Natural killer cell treated with Interleukin-12 subunit alpha and Interleukin-12 subunit beta and Interleukin-15 and Interleukin-18, amount 100 ng/mL, for 72 hours (primary cell): ENCODE data around the gene ICA1. TPM values are rescaled to one million over a fixed set of nuclear protein-coding genes. Genes with fewer than 3 reads are reported as not detected.

Experiments used
- ATAC-seq, 2 donors: fragments of 150-1000 bp; cut with Tn5 transposase in 1 of 2; sonication (Bioruptor Pico), chemical (Tn5 transposase) in 1 of 2; 2 replicates each; pipeline ENCODE4 v1.10.0; 2021
- DNase-seq: peaks from one replicate; pipeline ENCODE4 v3.0.0; 2022; ENCODE audit warnings: low spot score
- H3K27ac Mint-ChIP-seq, 2 donors: 1 replicate in 1 of 2; 2 replicates in 1 of 2; pipeline ENCODE4 v1.8.0; 2022; ENCODE audit warnings: mixed read lengths in 2 of 2, mild to moderate bottlenecking in 1 of 2, moderate library complexity in 1 of 2
- H3K27me3 Mint-ChIP-seq, 2 donors: 1 replicate in 1 of 2; 2 replicates in 1 of 2; pipeline ENCODE4 v1.8.0; 2022; ENCODE audit warnings: mixed read lengths in 2 of 2
- H3K36me3 Mint-ChIP-seq: one replicate; pipeline ENCODE4 v1.8.0; 2022; ENCODE audit warnings: mixed read lengths
- H3K4me1 Mint-ChIP-seq, 2 donors: 1 replicate in 1 of 2; 2 replicates in 1 of 2; pipeline ENCODE4 v1.8.0; 2022; ENCODE audit warnings: low read depth in 2 of 2, mixed read lengths in 2 of 2, mild to moderate bottlenecking in 1 of 2
- H3K4me3 Mint-ChIP-seq: one replicate; pipeline ENCODE4 v1.8.0; 2022; ENCODE audit warnings: mixed read lengths
- H3K9me3 Mint-ChIP-seq: 2 replicates; pipeline ENCODE4 v1.8.0; 2022; ENCODE audit warnings: mixed read lengths
- total RNA-seq, 2 donors: library from RNA; stranded (reverse); gene quantifications; one replicate each; pipeline ENCODE4 v1.2.3, GENCODE V29; 2022

The ICA1 gene
- total RNA-seq, 2 donors from 2014 or later, result 0.31 to 0.45 TPM

DNA sequence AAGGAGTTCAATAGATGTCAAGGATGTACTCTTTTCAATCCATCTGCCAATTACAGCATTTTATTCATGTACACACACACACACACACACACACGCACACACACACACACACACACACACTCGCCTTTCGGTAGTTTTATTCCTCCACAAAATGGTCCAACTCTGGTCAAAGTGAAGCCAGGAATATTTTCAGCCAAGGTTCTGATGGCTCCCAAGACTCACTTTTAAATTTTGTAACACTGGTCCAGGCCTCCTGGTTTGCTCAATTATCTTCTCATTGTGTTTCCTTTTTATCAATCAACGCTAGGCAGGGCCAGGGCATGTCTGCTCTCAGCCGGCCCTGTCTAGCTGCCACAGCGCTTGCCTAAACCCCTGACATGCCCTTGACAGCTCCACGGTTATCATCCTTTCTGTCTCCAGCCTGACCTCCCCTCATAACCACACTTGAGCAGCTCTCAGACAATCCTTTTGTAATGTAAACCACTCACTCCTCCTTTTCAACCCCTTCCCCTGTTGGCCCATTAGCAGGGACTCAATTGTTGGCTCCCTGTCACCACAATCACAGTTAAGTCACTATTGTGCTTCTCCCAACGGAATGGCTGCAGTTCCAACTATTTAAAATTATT, 115.1 kb downstream of the ICA1 start:
- Mint-ChIP-seq H3K4me3 (no peak overlapping the region), H3K27me3 (no peaks in the 10 kb centered on the region), H3K36me3 (peaks cover 6% of the 10 kb centered on the region), H3K4me1 (peaks cover 15 to 23% of the 10 kb centered on the region in 2 donors), H3K9me3 (no peaks in the 10 kb centered on the region), H3K27ac (no peak overlapping the region)
- DNase-seq (no peak), ATAC-seq (no peak)

DNA sequence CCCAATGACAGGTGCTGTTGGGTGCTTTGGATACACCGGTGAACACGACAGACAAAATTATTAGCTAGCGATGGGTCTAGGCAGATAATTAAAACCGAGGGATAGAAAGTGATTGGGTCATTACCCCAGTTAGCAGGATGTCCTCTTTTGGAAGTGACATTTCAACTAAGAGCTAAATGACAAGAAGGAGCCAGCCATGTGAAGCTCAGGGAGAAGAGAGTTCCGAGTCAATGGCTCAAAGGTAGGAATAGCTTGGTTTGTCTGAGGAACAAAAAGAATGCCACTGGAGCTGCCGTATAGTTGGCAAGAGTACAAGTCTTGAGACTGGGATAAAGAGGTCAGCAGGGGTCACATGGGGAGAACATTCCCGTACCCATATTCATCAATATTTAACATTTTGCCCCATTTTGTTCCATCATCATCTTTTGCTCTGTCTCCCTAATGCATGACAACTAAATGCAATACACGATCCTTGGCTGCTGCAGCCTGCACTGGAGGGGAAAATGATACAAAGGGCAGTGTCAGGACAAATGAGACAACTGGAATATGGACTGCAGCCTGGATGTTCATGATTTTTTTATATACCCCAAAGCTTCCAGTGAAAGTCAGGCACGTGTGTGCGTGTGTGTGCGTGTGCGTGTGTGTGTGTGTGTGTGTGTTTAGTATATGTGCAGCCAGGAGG, 115.7 kb downstream of the ICA1 start:
- Mint-ChIP-seq H3K4me1 (peaks cover 9 to 18% of the 10 kb centered on the region in 2 donors), H3K36me3 (no peaks in the 10 kb centered on the region), H3K27ac (no peak overlapping the region), H3K27me3 (no peaks in the 10 kb centered on the region), H3K9me3 (no peaks in the 10 kb centered on the region), H3K4me3 (no peak overlapping the region)
- ATAC-seq, result no peak
- no peak for DNase-seq

DNA sequence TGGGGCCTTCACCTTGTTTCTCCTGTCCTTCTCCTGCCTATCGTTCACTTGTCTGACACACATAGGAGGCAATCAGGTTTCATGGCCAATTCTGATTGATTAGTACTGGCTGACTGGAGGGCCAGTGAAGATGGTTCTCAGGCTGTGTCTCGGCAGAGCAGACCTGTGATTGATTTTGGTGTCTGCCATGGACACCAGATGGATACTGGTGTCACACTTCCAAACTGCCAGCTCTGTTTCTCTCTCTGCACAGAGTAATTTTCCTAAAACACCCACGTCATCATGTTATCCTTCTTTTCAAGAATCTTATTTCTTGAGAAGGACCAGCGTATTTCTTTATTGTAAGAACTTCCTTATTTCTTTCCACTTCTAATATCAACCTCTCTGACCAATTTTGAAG, 117.1 kb downstream of the ICA1 start:
- Mint-ChIP-seq H3K36me3 (no peaks in the 10 kb centered on the region), H3K4me3 (no peak overlapping the region), H3K27me3 (no peaks in the 10 kb centered on the region), H3K27ac (no peak overlapping the region), H3K9me3 (no peaks in the 10 kb centered on the region), H3K4me1 (peaks cover 8 to 20% of the 10 kb centered on the region in 2 donors)
- ATAC-seq (no peak), DNase-seq (no peak)

DNA sequence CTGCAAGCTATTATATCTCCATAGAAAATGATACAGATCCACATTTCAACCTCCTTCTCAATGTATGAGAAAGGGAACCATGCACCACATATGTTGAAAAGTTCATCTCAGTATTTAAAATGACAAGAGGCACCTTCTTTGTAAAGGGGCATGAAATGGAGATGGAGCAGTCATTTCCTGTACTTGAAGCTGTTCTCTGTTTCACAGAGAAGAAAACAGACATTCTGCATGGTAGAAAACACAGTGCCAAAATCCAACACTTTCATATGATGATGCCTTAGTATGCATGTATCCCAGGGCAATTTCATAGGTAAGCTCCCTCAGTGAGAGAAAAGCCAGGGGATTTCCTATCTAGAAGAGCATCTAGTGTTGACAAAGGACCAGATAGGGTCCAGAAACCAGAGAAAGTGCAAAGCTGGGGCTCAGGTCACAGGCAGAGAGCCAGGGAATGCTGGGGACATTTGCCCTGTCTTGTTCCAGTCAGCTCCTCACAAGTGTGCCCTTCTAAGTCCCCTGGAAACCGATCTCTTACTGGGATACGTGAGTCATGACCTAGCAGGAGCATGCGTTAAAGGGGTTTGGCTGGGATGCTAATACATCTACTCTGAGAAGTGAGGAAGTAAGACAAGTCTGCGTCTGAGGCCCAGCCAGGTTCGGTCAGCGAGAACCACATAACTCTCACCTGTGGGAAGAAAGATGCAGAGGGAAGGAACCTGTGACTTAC, 118.7 kb downstream of the ICA1 start:
- DNase-seq (no peak), ATAC-seq (no peak)
- Mint-ChIP-seq H3K27me3 (no peaks in the 10 kb centered on the region), H3K36me3 (no peaks in the 10 kb centered on the region), H3K9me3 (no peaks in the 10 kb centered on the region), H3K4me3 (no peak overlapping the region), H3K4me1 (peaks cover 4 to 14% of the 10 kb centered on the region in 2 donors), H3K27ac (peak overlapping the region in 1 of 2 donors; percentile 47)

DNA sequence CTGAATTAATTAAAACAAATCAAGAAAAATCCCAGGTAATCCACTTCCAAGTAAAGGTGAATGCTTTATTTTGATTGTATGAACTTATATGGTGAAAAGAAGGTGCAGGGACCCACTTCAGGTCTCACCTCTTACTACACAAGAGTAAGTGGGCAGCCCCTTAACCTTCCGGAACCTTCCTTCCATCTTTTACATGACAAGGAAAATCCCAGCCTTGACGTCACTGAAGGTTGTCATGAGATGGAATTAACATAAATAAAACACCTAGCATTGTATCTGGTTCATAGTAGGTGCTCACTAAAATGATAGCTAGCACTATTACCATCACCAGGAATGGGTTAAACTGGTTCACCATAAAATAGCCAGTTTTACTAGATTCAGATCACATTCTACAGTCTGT, 119.5 kb downstream of the ICA1 start:
- Mint-ChIP-seq H3K9me3 (no peaks in the 10 kb centered on the region), H3K4me3 (no peak overlapping the region), H3K4me1 (peaks cover 4 to 14% of the 10 kb centered on the region in 2 donors), H3K36me3 (no peaks in the 10 kb centered on the region), H3K27me3 (no peaks in the 10 kb centered on the region), H3K27ac (no peak overlapping the region)
- no peak for DNase-seq
- no peak for ATAC-seq

- peaks cover 0 to 12% of the 10 kb centered on the region in 2 donors for H3K4me1 Mint-ChIP-seq
- H3K9me3 Mint-ChIP-seq, result no peaks in the 10 kb centered on the region
- H3K36me3 Mint-ChIP-seq, result no peaks in the 10 kb centered on the region
- ATAC-seq, result no peak
- no peak overlapping the region for H3K27ac Mint-ChIP-seq
- no peak for DNase-seq
- H3K27me3 Mint-ChIP-seq, result no peaks in the 10 kb centered on the region
- H3K4me3 Mint-ChIP-seq, result no peak overlapping the region
Observed at GRCh38 chr7:8141070-8141469, 120.9 kb downstream of the ICA1 start.

GRCh38 chr7:8136051-8136730, 125.8 kb downstream of the ICA1 start:
- DNase-seq (no peak), ATAC-seq (no peak)
- peak overlapping the region; percentile 19 to 83 for H3K27ac Mint-ChIP-seq
- no peaks in the 10 kb centered on the region for H3K27me3 Mint-ChIP-seq
- H3K9me3 Mint-ChIP-seq, result no peaks in the 10 kb centered on the region
- H3K4me3 Mint-ChIP-seq, result no peak overlapping the region
- peaks cover 40 to 41% of the 10 kb centered on the region in 2 donors for H3K4me1 Mint-ChIP-seq
- H3K36me3 Mint-ChIP-seq, result no peaks in the 10 kb centered on the region

- H3K27ac Mint-ChIP-seq, result peak overlapping the region in 1 of 2 donors; percentile 83
Observed at GRCh38 chr7:8135417-8135816, 126.5 kb downstream of the ICA1 start.

DNA sequence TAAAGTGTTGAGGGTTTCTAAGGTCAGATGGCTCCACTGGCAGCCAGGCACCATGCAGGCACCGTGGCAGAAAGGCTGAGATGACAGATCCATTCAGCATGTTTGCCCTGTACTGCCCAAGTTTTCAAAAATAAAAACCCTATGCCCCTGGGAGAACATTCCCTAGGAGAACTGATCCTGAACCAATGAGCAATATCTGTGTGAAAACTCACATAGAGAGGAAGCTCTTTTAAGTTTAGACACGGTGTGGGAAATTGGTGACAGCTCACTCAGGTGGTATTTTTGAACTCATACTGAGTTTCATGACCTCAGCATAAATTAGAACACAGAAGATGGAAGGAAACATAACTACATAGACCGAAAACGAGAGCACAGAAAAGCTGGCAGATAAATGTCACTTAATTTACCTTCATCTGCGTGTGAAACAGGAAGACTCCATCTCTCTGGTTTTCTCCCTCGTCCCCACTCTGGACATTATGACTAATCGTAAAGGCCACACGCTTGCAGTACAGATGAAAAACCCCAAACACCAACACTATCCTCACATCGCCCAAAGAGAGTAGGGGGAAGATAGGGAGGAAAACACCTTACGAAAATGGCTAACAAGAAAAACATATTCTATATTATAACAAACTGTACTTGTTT, 127.8 kb downstream of the ICA1 start:
- H3K27ac Mint-ChIP-seq, result peak overlapping the region; percentile 63 to 83
- DNase-seq (peak; percentile 76), ATAC-seq (peak; percentile 93 to 94)
- no peaks in the 10 kb centered on the region for H3K36me3 Mint-ChIP-seq
- no peaks in the 10 kb centered on the region for H3K9me3 Mint-ChIP-seq
- H3K4me3 Mint-ChIP-seq, result peak overlapping the region; percentile 76
- H3K27me3 Mint-ChIP-seq, result no peaks in the 10 kb centered on the region
- H3K4me1 Mint-ChIP-seq, result peaks cover 50 to 53% of the 10 kb centered on the region in 2 donors

More at GRCh38 chr7:8135417-8135816, 126.5 kb downstream of the ICA1 start:
- H3K36me3 Mint-ChIP-seq, result no peaks in the 10 kb centered on the region
- H3K4me1 Mint-ChIP-seq, result peaks cover 44 to 48% of the 10 kb centered on the region in 2 donors
- no peak overlapping the region for H3K4me3 Mint-ChIP-seq
- DNase-seq (no peak), ATAC-seq (no peak)
- no peaks in the 10 kb centered on the region for H3K9me3 Mint-ChIP-seq
- H3K27me3 Mint-ChIP-seq, result no peaks in the 10 kb centered on the region

DNA sequence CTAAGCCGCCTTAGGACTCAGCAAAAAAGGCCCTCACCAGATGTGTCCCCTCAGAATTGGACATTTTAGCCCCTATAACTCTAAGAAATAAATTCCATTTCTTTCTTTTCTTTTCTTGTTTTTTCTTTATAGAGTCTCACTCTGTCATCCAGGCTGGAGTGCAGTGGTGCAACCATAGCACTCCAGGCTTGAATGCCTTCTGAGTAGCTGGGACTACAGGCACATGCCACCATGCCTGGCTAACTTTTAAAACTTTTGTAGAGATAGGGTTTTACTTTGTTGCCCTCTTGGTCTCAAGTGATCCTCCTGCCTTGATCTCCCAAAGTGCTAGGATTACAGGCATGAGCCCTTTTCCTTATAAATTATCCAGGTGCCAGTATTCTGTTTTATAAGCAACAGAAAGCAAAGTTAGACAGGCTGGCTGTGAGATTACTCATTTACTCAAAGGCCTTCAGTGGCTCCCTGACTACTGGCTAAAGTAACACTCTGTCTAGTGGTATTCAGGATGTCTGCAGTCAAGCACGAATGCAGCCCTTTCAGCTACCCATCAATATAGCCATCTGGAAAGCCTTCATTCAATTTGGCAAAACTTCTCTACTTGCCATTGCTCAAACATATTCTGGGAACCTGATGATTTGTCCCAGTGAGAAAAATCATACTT, 128.6 kb downstream of the ICA1 start:
- H3K27me3 Mint-ChIP-seq, result no peaks in the 10 kb centered on the region
- peak overlapping the region; percentile 76 for H3K4me3 Mint-ChIP-seq
- ATAC-seq, result peak in 1 of 2 donors; percentile 43
- no peak for DNase-seq
- no peaks in the 10 kb centered on the region for H3K36me3 Mint-ChIP-seq
- H3K4me1 Mint-ChIP-seq, result peaks cover 59 to 62% of the 10 kb centered on the region in 2 donors
- peak overlapping the region; percentile 63 to 83 for H3K27ac Mint-ChIP-seq
- H3K9me3 Mint-ChIP-seq, result no peaks in the 10 kb centered on the region

DNA sequence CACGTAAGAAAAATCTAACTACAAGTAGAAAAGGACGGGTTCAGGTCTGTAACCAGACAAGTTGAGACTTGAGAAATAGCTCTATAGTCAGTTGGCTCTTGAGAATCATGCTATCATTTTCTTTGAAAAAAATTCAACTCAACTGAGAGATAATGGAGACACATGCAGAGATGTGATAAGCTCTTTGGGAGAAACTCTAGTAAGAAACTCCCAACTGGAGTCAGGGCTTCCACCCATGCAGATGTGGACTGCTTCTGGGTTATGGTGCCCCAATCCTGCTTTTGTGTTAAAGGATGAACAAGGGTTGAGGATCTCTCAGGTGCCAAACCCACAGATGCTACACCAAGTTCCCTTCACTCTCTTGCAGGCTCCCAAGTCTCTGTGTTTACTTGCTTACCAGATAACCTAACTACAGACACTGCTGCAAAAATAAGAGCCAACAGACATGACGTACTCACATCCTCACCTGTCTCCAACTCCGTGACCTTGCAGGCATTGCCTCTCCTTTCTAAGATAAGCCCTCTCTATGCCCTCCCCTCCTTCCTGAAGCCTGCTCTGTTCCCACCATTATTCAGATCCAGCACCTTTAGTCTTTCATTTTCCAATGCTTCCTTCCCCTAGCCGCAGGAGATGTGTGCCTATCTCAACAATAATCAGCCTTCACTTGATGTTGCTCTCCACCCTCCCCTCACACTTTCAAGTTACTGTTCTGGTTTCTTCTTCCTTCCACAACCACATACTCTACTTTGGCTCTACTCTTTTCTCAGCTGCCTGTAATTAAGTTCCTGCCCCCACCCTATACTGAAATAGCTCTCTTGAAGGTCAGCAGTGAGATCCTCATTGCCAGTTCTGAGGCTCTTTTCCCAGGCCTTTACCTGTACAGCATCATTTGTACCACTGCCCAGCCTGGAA, 130.0 kb downstream of the ICA1 start:
- ATAC-seq, result peak; percentile 48 to 55
- DNase-seq, result no peak
- no peaks in the 10 kb centered on the region for H3K9me3 Mint-ChIP-seq
- H3K36me3 Mint-ChIP-seq, result no peaks in the 10 kb centered on the region
- no peaks in the 10 kb centered on the region for H3K27me3 Mint-ChIP-seq
- H3K27ac Mint-ChIP-seq, result peak overlapping the region; percentile 63 to 83
- H3K4me1 Mint-ChIP-seq, result peaks cover 70 to 75% of the 10 kb centered on the region in 2 donors
- H3K4me3 Mint-ChIP-seq, result peak overlapping the region; percentile 76

DNA sequence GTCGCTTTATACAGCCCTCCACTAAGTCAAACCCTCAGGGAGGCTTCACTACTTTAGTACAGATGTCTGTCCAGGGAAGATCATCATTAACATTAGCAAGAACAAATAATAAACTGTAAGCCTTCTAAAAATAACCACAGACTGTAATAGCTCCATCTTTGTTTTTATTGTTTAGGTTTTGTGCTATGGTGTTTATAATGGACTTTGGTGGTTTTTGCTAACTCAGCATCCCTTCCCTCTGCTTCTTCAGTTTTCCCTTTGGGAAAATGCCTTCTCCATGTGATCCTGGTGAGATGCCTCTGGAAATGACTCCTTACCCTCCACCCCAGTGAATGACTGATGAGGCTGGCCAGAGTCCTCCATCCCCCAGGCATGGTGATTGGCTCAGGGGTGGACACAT, 131.3 kb downstream of the ICA1 start:
- H3K27me3 Mint-ChIP-seq, result no peaks in the 10 kb centered on the region
- no peak overlapping the region for H3K4me3 Mint-ChIP-seq
- DNase-seq (no peak), ATAC-seq (no peak)
- H3K27ac Mint-ChIP-seq, result peak overlapping the region in 1 of 2 donors; percentile 17
- H3K36me3 Mint-ChIP-seq, result peaks cover under 1% of the 10 kb centered on the region
- peaks cover 81 to 87% of the 10 kb centered on the region in 2 donors for H3K4me1 Mint-ChIP-seq
- no peaks in the 10 kb centered on the region for H3K9me3 Mint-ChIP-seq
